ENCODE results near the gene PREX1. TPM values are rescaled to one million over a fixed set of nuclear protein-coding genes. Genes with fewer than 3 reads are reported as not detected.

Gene PREX1
- total and polyA plus RNA-seq, 2 donors from 2014 or later: 8.5 to 38.2 TPM

DNA sequence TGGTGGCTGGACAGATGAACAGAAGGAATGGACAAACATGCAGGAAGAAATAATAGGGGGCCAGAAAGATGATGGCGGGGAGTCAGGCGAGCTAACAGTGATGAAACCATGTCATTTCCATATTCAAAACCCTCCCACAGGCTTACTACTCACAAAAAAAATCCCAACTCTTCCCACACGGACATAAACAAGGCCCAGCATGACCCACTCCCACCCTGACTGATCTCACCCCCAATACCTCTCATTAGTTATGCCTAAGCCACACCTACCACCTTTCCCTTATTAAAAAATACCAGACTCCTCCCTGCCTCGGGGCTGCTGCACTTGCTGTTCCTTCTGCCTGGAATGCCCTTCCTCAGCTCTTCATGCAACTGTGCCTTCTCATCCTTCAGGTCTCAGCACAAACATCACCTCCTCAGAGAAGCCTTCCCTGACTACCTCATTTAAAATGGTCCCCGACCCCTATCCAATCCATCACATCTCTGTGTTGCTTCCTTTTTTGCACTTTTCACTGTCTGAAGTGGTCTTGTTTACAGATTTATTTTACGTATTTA is 145.8 kb downstream of the PREX1 start:
- DNase-seq (no peak), FAIRE-seq (no peak)
- H3K27ac ChIP-seq (ENCODE audit: low read depth in 2 of 2, low read length in 2 of 2): peak overlapping the region; percentile 52 to 73
- H3K4me3 ChIP-seq (ENCODE audit: low read length in 3 of 3): no peak overlapping the region
- H3K9me3 ChIP-seq (ENCODE audit: control insufficient read depth in 2 of 3, insufficient read depth in 1 of 3, low read length in 3 of 3): no peaks in the 10 kb centered on the region
- peak overlapping the region in 1 of 3 donors; percentile 32 for H3K9ac ChIP-seq (ENCODE audit: low read length in 3 of 3)
- no peaks in the 10 kb centered on the region for H3K36me3 ChIP-seq (ENCODE audit: control insufficient read depth in 2 of 3, insufficient read depth in 3 of 3, low read length in 3 of 3)
- TF ChIP-seq, protein P1, sequence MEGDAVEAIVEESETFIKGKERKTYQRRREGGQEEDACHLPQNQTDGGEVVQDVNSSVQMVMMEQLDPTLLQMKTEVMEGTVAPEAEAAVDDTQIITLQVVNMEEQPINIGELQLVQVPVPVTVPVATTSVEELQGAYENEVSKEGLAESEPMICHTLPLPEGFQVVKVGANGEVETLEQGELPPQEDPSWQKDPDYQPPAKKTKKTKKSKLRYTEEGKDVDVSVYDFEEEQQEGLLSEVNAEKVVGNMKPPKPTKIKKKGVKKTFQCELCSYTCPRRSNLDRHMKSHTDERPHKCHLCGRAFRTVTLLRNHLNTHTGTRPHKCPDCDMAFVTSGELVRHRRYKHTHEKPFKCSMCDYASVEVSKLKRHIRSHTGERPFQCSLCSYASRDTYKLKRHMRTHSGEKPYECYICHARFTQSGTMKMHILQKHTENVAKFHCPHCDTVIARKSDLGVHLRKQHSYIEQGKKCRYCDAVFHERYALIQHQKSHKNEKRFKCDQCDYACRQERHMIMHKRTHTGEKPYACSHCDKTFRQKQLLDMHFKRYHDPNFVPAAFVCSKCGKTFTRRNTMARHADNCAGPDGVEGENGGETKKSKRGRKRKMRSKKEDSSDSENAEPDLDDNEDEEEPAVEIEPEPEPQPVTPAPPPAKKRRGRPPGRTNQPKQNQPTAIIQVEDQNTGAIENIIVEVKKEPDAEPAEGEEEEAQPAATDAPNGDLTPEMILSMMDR (IDR thresholded peaks at IDR 0.05; ENCODE audit: borderline replicate concordance, extremely low read depth, insufficient read depth): no peak
- intact Hi-C loops (cut with DNase I): no loop called here
- peaks cover 11 to 46% (median 11%) of the 10 kb centered on the region in 3 donors for H3K4me1 ChIP-seq (ENCODE audit: control insufficient read depth in 2 of 3, insufficient read depth in 2 of 3, low read depth in 1 of 3, low read length in 3 of 3)
- H3K27me3 ChIP-seq (ENCODE audit: control insufficient read depth, insufficient read depth, low read length): no peaks in the 10 kb centered on the region

GRCh38 chr20:48681201-48681872 is 146.5 kb downstream of the PREX1 start:
- no peaks in the 10 kb centered on the region for H3K27me3 ChIP-seq (ENCODE audit: control insufficient read depth, insufficient read depth, low read length)
- H3K36me3 ChIP-seq (ENCODE audit: control insufficient read depth in 2 of 3, insufficient read depth in 3 of 3, low read length in 3 of 3): no peaks in the 10 kb centered on the region
- H3K4me3 ChIP-seq (ENCODE audit: low read length in 3 of 3): no peak overlapping the region
- H3K27ac ChIP-seq (ENCODE audit: low read depth in 2 of 2, low read length in 2 of 2): peak overlapping the region in 1 of 2 donors; percentile 15
- intact Hi-C loops (cut with DNase I): no loop called here
- H3K9ac ChIP-seq (ENCODE audit: low read length in 3 of 3): no peak overlapping the region
- FAIRE-seq: no peak
- H3K9me3 ChIP-seq (ENCODE audit: control insufficient read depth in 2 of 3, insufficient read depth in 1 of 3, low read length in 3 of 3): no peaks in the 10 kb centered on the region
- peaks cover 8 to 41% (median 11%) of the 10 kb centered on the region in 3 donors for H3K4me1 ChIP-seq (ENCODE audit: control insufficient read depth in 2 of 3, insufficient read depth in 2 of 3, low read depth in 1 of 3, low read length in 3 of 3)
- no peak for DNase-seq
- TF ChIP-seq, protein P1 (IDR thresholded peaks at IDR 0.05; ENCODE audit: borderline replicate concordance, extremely low read depth, insufficient read depth): no peak

DNA sequence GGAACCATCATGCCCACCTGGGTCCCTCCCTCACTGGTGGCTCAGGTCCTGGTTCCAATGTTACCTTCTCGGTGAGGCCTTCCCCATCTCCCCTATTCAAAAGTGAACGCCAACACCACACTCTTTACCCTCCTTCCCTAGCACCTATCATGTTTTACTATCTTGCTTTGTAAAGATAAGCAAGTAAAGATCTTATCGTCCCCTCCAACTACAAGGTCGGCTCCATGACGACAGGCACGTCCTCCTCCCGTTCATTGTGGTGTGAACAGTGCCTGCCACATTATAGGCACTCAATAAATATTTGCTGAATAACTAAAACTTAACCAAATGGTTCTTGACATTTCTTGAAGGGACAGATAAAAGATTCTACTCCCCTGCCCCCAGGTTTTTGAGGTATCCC is 147.1 kb downstream of the PREX1 start:
- H3K9ac ChIP-seq (ENCODE audit: low read length in 3 of 3): no peak overlapping the region
- FAIRE-seq: no peak

More for the DNA sequence above, 147.1 kb downstream of the PREX1 start:
- DNase-seq: no peak
- H3K27ac ChIP-seq (ENCODE audit: low read depth in 2 of 2, low read length in 2 of 2): no peak overlapping the region
- no peak overlapping the region for H3K4me3 ChIP-seq (ENCODE audit: low read length in 3 of 3)
- no peaks in the 10 kb centered on the region for H3K36me3 ChIP-seq (ENCODE audit: control insufficient read depth in 2 of 3, insufficient read depth in 3 of 3, low read length in 3 of 3)
- H3K4me1 ChIP-seq (ENCODE audit: control insufficient read depth in 2 of 3, insufficient read depth in 2 of 3, low read depth in 1 of 3, low read length in 3 of 3): peaks cover 8 to 37% (median 11%) of the 10 kb centered on the region in 3 donors
- no peaks in the 10 kb centered on the region for H3K9me3 ChIP-seq (ENCODE audit: control insufficient read depth in 2 of 3, insufficient read depth in 1 of 3, low read length in 3 of 3)
- TF ChIP-seq, protein P1 (IDR thresholded peaks at IDR 0.05; ENCODE audit: borderline replicate concordance, extremely low read depth, insufficient read depth): no peak
- H3K27me3 ChIP-seq (ENCODE audit: control insufficient read depth, insufficient read depth, low read length): no peaks in the 10 kb centered on the region
- intact Hi-C loops (cut with DNase I): no loop called here

Data from kidney (tissue), 14 donors.